PC-9 (cell line): ENCODE results near the gene TSPOAP1. TPM values are rescaled to one million over a fixed set of nuclear protein-coding genes. Genes with fewer than 3 reads are reported as not detected.

Experiments used
- BruUV-seq: library from RNA; stranded (reverse); fragments of 400-500 nt; replicated peaks from 2 replicates; lab custom pipeline; 2021; lab: Mats Ljungman, UMichigan
- CTCF ChIA-PET: fragments of 300-600 bp; sonication (Branson Sonifier 250); formaldehyde crosslinking; loops from one replicate; lab custom pipeline; 2022; ENCODE audit warnings: antibody characterized with exemption; lab: Charles Lee
- POLR2A ChIA-PET: fragments of 300-600 bp; sonication (Branson Sonifier 250); formaldehyde crosslinking; loops from one replicate; lab custom pipeline; 2022; ENCODE audit warnings: antibody characterized with exemption; ENCODE audit not compliant: unreplicated experiment; lab: Charles Lee
- DNase-seq, 2 experiments: peaks; one replicate each; pipeline versions ENCODE4 v3.0.0 to v3.0.0-alpha.2; 2015 to 2022; ENCODE audit warnings: mixed read lengths in 1 of 2
- H2AFZ ChIP-seq: fragments of 200-600 bp; sonication (generic); 2 replicates; pipeline ENCODE4 v1.8.1; 2017; ENCODE audit warnings: antibody characterized with exemption
- H3F3A ChIP-seq: fragments of 200-600 bp; sonication (generic); 2 replicates; pipeline ENCODE4 v1.8.1; 2017; ENCODE audit warnings: antibody characterized with exemption, mild to moderate bottlenecking, low read depth; ENCODE audit not compliant: insufficient read depth
- H3K27ac ChIP-seq: fragments of 200-600 bp; sonication (generic); 2 replicates; pipeline ENCODE4 v1.6.1; 2016; ENCODE audit warnings: mixed run types
- H3K27me3 ChIP-seq: fragments of 200-600 bp; sonication (generic); 2 replicates; pipeline ENCODE4 v1.6.1; 2016; ENCODE audit warnings: low read depth, mixed run types; ENCODE audit not compliant: insufficient read depth
- H3K36me3 ChIP-seq: fragments of 200-600 bp; sonication (generic); 2 replicates; pipeline ENCODE4 v1.6.1; 2016; ENCODE audit warnings: low read depth, mixed run types
- H3K4me1 ChIP-seq: fragments of 200-600 bp; sonication (generic); replicated peaks from 2 replicates; pipeline ENCODE4 v1.6.1; 2016; ENCODE audit warnings: mixed run types; ENCODE audit not compliant: insufficient read depth
- H3K4me2 ChIP-seq: fragments of 200-600 bp; sonication (generic); 2 replicates; pipeline ENCODE4 v1.6.1; 2017; ENCODE audit warnings: mixed run types
- H3K4me3 ChIP-seq: fragments of 200-600 bp; sonication (generic); 2 replicates; pipeline ENCODE4 v1.6.1; 2016; ENCODE audit warnings: mixed run types
- H3K79me2 ChIP-seq: fragments of 200-600 bp; sonication (generic); 2 replicates; pipeline ENCODE4 v1.6.1; 2017; ENCODE audit warnings: low read depth, mixed run types
- H3K9me2 ChIP-seq: fragments of 200-600 bp; sonication (generic); 2 replicates; pipeline ENCODE4 v1.8.1; 2017; ENCODE audit warnings: mild to moderate bottlenecking; ENCODE audit not compliant: insufficient read depth
- H3K9me3 ChIP-seq: fragments of 200-600 bp; sonication (generic); 2 replicates; pipeline ENCODE4 v1.8.1; 2016; ENCODE audit warnings: low read depth; ENCODE audit not compliant: insufficient read depth
- H4K20me1 ChIP-seq: fragments of 200-600 bp; sonication (generic); 2 replicates; pipeline ENCODE4 v1.8.1; 2017; ENCODE audit not compliant: insufficient read depth
- CTCF ChIP-seq: fragments of 200-600 bp; sonication (generic); conservative IDR thresholded peaks from 2 replicates; pipeline ENCODE4 v1.6.1; 2017; ENCODE audit warnings: mixed run types, antibody characterized with exemption, mild to moderate bottlenecking, moderate library complexity
- EZH2 ChIP-seq: fragments of 200-600 bp; sonication (generic); IDR thresholded peaks from 2 replicates; pipeline ENCODE4 v1.8.0; 2017; ENCODE audit warnings: antibody characterized with exemption, low read depth
- intact Hi-C: fragments of 100-400 bp; cut with micrococcal nuclease; formaldehyde crosslinking; loops from one replicate; pipeline ENCODE4 v1.10.0; 2022; ENCODE audit not compliant: unreplicated experiment
- total RNA-seq: library from RNA; stranded (reverse); gene quantifications from 2 replicates; pipeline ENCODE4 v1.2.3, GENCODE V29; 2021

The TSPOAP1 gene
- total RNA-seq, 1 experiment from 2014 or later, result 0.15 TPM

GRCh38 chr17:58332778-58333735 is 4.5 kb upstream of the TSPOAP1 start:
- H3K9me3 ChIP-seq, result no peaks in the 10 kb centered on the region
- intact Hi-C loops, result no loop called here
- no peaks in the 10 kb centered on the region for H3K9me2 ChIP-seq
- ChIA-PET POLR2A (interaction anchor here (0.5 kb wide), 1 partner anchor 733 kb away, joined by 3 read pairs; no protein-coding TSS in a partner anchor), CTCF (no interaction called here)
- no peak for DNase-seq
- H3K4me1 ChIP-seq, result no peaks in the 10 kb centered on the region
- no peak overlapping the region for H3K4me2 ChIP-seq
- H4K20me1 ChIP-seq, result no peaks in the 10 kb centered on the region
- no peak overlapping the region for H3K27ac ChIP-seq
- no peaks in the 10 kb centered on the region; the same call in 1 of the 2 replicates for H3F3A ChIP-seq
- no TSS peak for BruUV-seq
- no peaks in the 10 kb centered on the region for H3K36me3 ChIP-seq
- H2AFZ ChIP-seq, result no peak overlapping the region
- H3K4me3 ChIP-seq, result no peak overlapping the region
- H3K27me3 ChIP-seq, result peaks cover 17% of the 10 kb centered on the region
- TF ChIP-seq CTCF (no peak), EZH2 (no peak)
- H3K79me2 ChIP-seq, result no peaks in the 10 kb centered on the region

DNA sequence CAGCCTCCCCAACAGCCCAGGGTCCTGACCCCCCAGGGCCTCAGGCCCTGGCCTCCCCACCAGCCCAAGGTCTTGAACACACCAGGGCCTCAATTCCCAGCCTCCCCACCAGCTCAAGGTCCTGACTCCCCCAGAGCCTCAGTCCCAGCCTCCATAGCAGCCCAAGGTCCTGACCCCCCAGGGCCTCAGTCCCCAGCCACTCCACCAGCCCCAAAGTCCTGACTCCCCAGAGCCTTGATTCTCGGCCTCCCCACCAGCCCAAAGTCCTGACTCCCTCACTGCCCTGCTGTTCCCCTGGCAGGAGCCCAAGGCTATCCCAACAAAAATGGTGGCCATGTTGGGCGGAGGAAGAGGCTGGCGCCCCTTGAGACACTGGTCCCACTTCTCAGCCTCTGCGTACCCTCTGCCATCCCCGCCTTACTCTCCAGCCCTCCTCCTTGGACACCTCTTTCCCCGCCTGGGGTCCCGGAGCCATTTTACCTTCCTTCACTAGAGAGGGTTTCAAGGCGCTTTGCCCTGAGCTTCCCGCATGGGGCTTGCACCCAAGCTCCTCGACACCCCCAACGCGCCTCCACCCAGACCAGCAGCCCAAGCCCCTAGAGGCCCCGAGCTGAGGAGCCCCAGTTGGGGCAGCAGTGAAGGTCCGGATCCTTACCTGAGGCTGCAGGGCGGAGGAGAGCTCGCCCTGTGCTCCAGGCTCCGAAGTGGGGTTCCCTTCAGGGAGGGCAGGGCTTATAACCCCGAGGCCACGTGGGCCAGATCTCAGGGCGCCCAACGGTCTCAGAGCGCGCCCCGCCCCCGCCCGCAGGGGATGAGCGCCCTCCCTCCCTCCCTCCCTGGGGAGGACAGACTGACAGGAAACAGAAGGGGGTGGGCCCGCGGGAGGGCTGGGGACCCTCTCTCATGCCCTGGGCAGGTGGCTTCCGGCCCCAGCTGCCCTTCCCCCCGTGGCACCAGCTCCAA is 3.5 kb upstream of the TSPOAP1 start:
- Histone ChIP-seq H3K4me3 (no peak overlapping the region), H3K79me2 (no peaks in the 10 kb centered on the region), H2AFZ (no peak overlapping the region), H3F3A (no peaks in the 10 kb centered on the region; the same call in 1 of the 2 replicates), H3K27ac (no peak overlapping the region), H4K20me1 (no peaks in the 10 kb centered on the region), H3K9me3 (no peaks in the 10 kb centered on the region), H3K4me2 (no peak overlapping the region), H3K4me1 (no peaks in the 10 kb centered on the region), H3K27me3 (peaks cover 27% of the 10 kb centered on the region), H3K36me3 (no peaks in the 10 kb centered on the region), H3K9me2 (no peaks in the 10 kb centered on the region)
- POLR2A ChIA-PET, result no interaction called here
- no peak for DNase-seq
- no TSS peak for BruUV-seq
- CTCF ChIA-PET, result no interaction called here
- TF ChIP-seq EZH2 (no peak), CTCF (no peak)
- intact Hi-C loops, result no loop called here
